Trophoblast cell (in vitro differentiated cells and primary cell): ENCODE measurements around the gene AVPI1.

ENCODE experiments used
- DNase-seq, 2 donors: peaks; one replicate each; pipeline ENCODE4 v3.0.0-alpha.2; 2016
- H2AFZ ChIP-seq: 2 replicates; pipeline ENCODE4 v1.6.1; 2013; ENCODE audit warnings: low read length, moderate library complexity, mild to moderate bottlenecking; ENCODE audit not compliant: insufficient read depth, poor library complexity
- H2AK5ac ChIP-seq: 2 replicates; pipeline ENCODE4 v1.6.1; 2013; ENCODE audit warnings: mild to moderate bottlenecking, low read length
- H2BK120ac ChIP-seq: 2 replicates; pipeline ENCODE4 v1.6.1; 2013; ENCODE audit warnings: low read length, mild to moderate bottlenecking, moderate library complexity; ENCODE audit not compliant: insufficient read depth, poor library complexity
- H2BK12ac ChIP-seq: 2 replicates; pipeline ENCODE4 v1.6.1; 2013; ENCODE audit warnings: mild to moderate bottlenecking, low read length, moderate library complexity
- H2BK5ac ChIP-seq: 2 replicates; pipeline ENCODE4 v1.6.1; 2013; ENCODE audit warnings: low read length, low read depth, moderate library complexity, mild to moderate bottlenecking; ENCODE audit not compliant: poor library complexity
- H3K14ac ChIP-seq: 2 replicates; pipeline ENCODE4 v1.6.1; 2013; ENCODE audit warnings: mild to moderate bottlenecking, low read length
- H3K18ac ChIP-seq: 2 replicates; pipeline ENCODE4 v1.6.1; 2013; ENCODE audit warnings: mild to moderate bottlenecking, low read length
- H3K23ac ChIP-seq: 2 replicates; pipeline ENCODE4 v1.6.1; 2013; ENCODE audit warnings: low read length
- H3K27ac ChIP-seq: 2 replicates; pipeline ENCODE4 v1.5.1; 2013; ENCODE audit warnings: low read depth, mild to moderate bottlenecking, inconsistent platforms, low read length, moderate library complexity
- H3K27me3 ChIP-seq: 2 replicates; pipeline ENCODE4 v1.6.1; 2013; ENCODE audit warnings: inconsistent platforms, mild to moderate bottlenecking, low read length, moderate library complexity; ENCODE audit not compliant: insufficient read depth
- H3K36me3 ChIP-seq, 2 experiments: 1 replicate in 1 of 2; 2 replicates in 1 of 2; pipeline ENCODE4 v1.6.1; 2013; ENCODE audit warnings: low read length in 2 of 2, mild to moderate bottlenecking in 2 of 2, moderate library complexity in 1 of 2; ENCODE audit not compliant: insufficient read depth in 2 of 2, control insufficient read depth in 1 of 2
- H3K4ac ChIP-seq: 2 replicates; pipeline ENCODE4 v1.6.1; 2013; ENCODE audit warnings: low read depth, mild to moderate bottlenecking, low read length, moderate library complexity
- H3K4me1 ChIP-seq, 2 experiments: 1 replicate in 1 of 2; 2 replicates in 1 of 2; pipeline ENCODE4 v1.6.1; 2013; ENCODE audit warnings: low read length in 2 of 2, mild to moderate bottlenecking in 2 of 2, moderate library complexity in 1 of 2; ENCODE audit not compliant: insufficient read depth in 2 of 2, control insufficient read depth in 1 of 2
- H3K4me2 ChIP-seq: 2 replicates; pipeline ENCODE4 v1.6.1; 2013; ENCODE audit warnings: inconsistent platforms, mild to moderate bottlenecking, low read length, moderate library complexity
- H3K4me3 ChIP-seq: 2 replicates; pipeline ENCODE4 v1.5.1; 2013; ENCODE audit warnings: mild to moderate bottlenecking, low read depth, low read length, inconsistent platforms
- H3K79me1 ChIP-seq: one replicate; pipeline ENCODE4 v1.6.1; 2013; ENCODE audit warnings: low read length
- H3K79me2 ChIP-seq: 2 replicates; pipeline ENCODE4 v1.6.1; 2013; ENCODE audit warnings: low read length, mild to moderate bottlenecking; ENCODE audit not compliant: control insufficient read depth, insufficient read depth, poor library complexity
- H3K9ac ChIP-seq: 2 replicates; pipeline ENCODE4 v1.6.1; 2013; ENCODE audit warnings: mild to moderate bottlenecking, low read length
- H3K9me3 ChIP-seq: 2 replicates; pipeline ENCODE4 v1.6.1; 2013; ENCODE audit warnings: low read depth, mild to moderate bottlenecking, control low read depth, inconsistent platforms, low read length; ENCODE audit not compliant: insufficient read depth
- H4K12ac ChIP-seq: 2 replicates; pipeline ENCODE4 v1.6.1; 2013; ENCODE audit warnings: low read depth, mild to moderate bottlenecking, low read length, moderate library complexity
- H4K8ac ChIP-seq: 2 replicates; pipeline ENCODE4 v1.6.1; 2013; ENCODE audit warnings: low read depth, mild to moderate bottlenecking, low read length, moderate library complexity
- H4K91ac ChIP-seq: one replicate; pipeline ENCODE4 v1.6.1; 2013; ENCODE audit warnings: low read depth, mild to moderate bottlenecking, low read length, moderate library complexity
- WGBS: extraction: QIAGEN DNeasy Blood & Tissue Kit; methylation state at CpG from one replicate; pipeline ENCODE4 v1.1.7; 2013; ENCODE audit warnings: missing lambda C conversion rate; ENCODE audit not compliant: insufficient read length, insufficient coverage; ENCODE audit errors: extremely low coverage; 5-methylcytosine and 5-hydroxymethylcytosine counted together

Gene AVPI1

GRCh38 chr10:97714401-97715258, 27.6 kb upstream of the AVPI1 start:
- Histone ChIP-seq H2AFZ (peak overlapping the region; percentile 80), H3K4me1 (peaks cover 11 to 27% of the 10 kb centered on the region in 2 experiments), H3K79me1 (peaks cover 14% of the 10 kb centered on the region), H3K4ac (peak overlapping the region; percentile 75), H3K14ac (peak overlapping the region; percentile 97), H3K79me2 (peaks cover 12% of the 10 kb centered on the region), H2BK12ac (peak overlapping the region; percentile 42), H3K18ac (peak overlapping the region; percentile 97), H3K4me3 (peak overlapping the region; percentile 93), H4K8ac (peak overlapping the region; percentile 90), H3K9me3 (no peaks in the 10 kb centered on the region), H3K9ac (peak overlapping the region; percentile 81), H3K27ac (peak overlapping the region; percentile 74), H3K23ac (no peak overlapping the region), H4K91ac (peak overlapping the region; percentile 63), H3K4me2 (peak overlapping the region; percentile 98), H3K27me3 (no peaks in the 10 kb centered on the region), H2BK120ac (peak overlapping the region; percentile 81), H4K12ac (peak overlapping the region; percentile 97), H2BK5ac (peak overlapping the region; percentile 61), H2AK5ac (peak overlapping the region; percentile 84), H3K36me3 (peaks cover 10 to 14% of the 10 kb centered on the region in 2 experiments)
- DNase-seq = peak; percentile 75 to 78
- no CpG with 5 or more reads among the region's 74 CpGs for WGBS

- H2AK5ac ChIP-seq = peak overlapping the region; percentile 91
- peak overlapping the region; percentile 97 for H4K12ac ChIP-seq
- peak overlapping the region; percentile 98 for H3K4me2 ChIP-seq
These were observed 26.9 kb upstream of the AVPI1 start for GRCh38 chr10:97713826-97714400.

GRCh38 chr10:97713339-97713825, 26.3 kb upstream of the AVPI1 start, which contains the start of gene MARVELD1:
TSS of gene MARVELD1 (plus strand) at chr10:97713730. CDS start at chr10:97713877, 147 bp downstream.
- no CpG with 5 or more reads among the region's 37 CpGs for WGBS

More at GRCh38 chr10:97713826-97714400, 26.9 kb upstream of the AVPI1 start:
- Histone ChIP-seq H4K8ac (peak overlapping the region; percentile 90), H3K4me1 (peaks cover 10 to 26% of the 10 kb centered on the region in 2 experiments), H3K4me3 (peak overlapping the region; percentile 93), H3K9ac (peak overlapping the region; percentile 81), H2BK5ac (peak overlapping the region; percentile 61), H3K4ac (peak overlapping the region; percentile 75), H3K27ac (peak overlapping the region; percentile 74), H3K27me3 (no peaks in the 10 kb centered on the region), H3K79me1 (peaks cover 14% of the 10 kb centered on the region), H3K36me3 (peaks cover 7 to 14% of the 10 kb centered on the region in 2 experiments), H3K9me3 (no peaks in the 10 kb centered on the region), H2BK12ac (no peak overlapping the region), H4K91ac (peak overlapping the region; percentile 63), H3K18ac (peak overlapping the region; percentile 97), H2BK120ac (peak overlapping the region; percentile 81), H3K14ac (peak overlapping the region; percentile 97), H3K23ac (peak overlapping the region; percentile 87), H3K79me2 (peaks cover 12% of the 10 kb centered on the region), H2AFZ (peak overlapping the region; percentile 80)
- no CpG with 5 or more reads among the region's 69 CpGs for WGBS
- peak; percentile 69 to 73 for DNase-seq

More at GRCh38 chr10:97713339-97713825, 26.3 kb upstream of the AVPI1 start, which contains the start of gene MARVELD1:
- Histone ChIP-seq H3K79me2 (peaks cover 12% of the 10 kb centered on the region), H3K4ac (peak within 1 kb of the TSS; percentile 75), H2BK5ac (peak within 1 kb of the TSS; percentile 61), H2BK120ac (peak within 1 kb of the TSS; percentile 81), H3K18ac (peak within 1 kb of the TSS; percentile 97), H3K23ac (peak within 1 kb of the TSS; percentile 87), H4K91ac (peak within 1 kb of the TSS; percentile 75), H3K9ac (peak within 1 kb of the TSS; percentile 81), H2AK5ac (peak within 1 kb of the TSS; percentile 91), H3K27me3 (no peaks in the 10 kb centered on the region), H3K27ac (peak within 1 kb of the TSS; percentile 74), H3K14ac (peak within 1 kb of the TSS; percentile 97), H3K4me1 (peaks cover 10 to 21% of the 10 kb centered on the region in 2 experiments), H3K9me3 (no peaks in the 10 kb centered on the region), H4K12ac (peak within 1 kb of the TSS; percentile 97), H3K4me2 (peak within 1 kb of the TSS; percentile 98), H3K4me3 (peak within 1 kb of the TSS; percentile 93), H4K8ac (peak within 1 kb of the TSS; percentile 94), H3K36me3 (peaks cover 7 to 10% of the 10 kb centered on the region in 2 experiments), H2BK12ac (peak within 1 kb of the TSS; percentile 35), H2AFZ (peak within 1 kb of the TSS; percentile 87), H3K79me1 (peaks cover 14% of the 10 kb centered on the region)
- peak in 1 of 2 donors; percentile 43 for DNase-seq
